GM12878 (cell line): ENCODE data around the gene PAIP2. TPM values are rescaled to one million over a fixed set of nuclear protein-coding genes. Genes with fewer than 3 reads are reported as not detected.
"Not testable (repeated sequence)": the region's sequence is repeated elsewhere in the genome, so short reads cannot be mapped to it uniquely, and the experiment has no call there.

ENCODE experiments used
- ATAC-seq: fragments of 200-7000 bp; cut with Tn5 transposase; 3 replicates; pipeline ENCODE4 v1.9.1; 2020; ENCODE audit warnings: mild to moderate bottlenecking, moderate library complexity
- BruUV-seq: library from RNA; stranded (reverse); fragments of 400-500 nt; replicated peaks from 2 replicates; lab custom pipeline; 2021; lab: Mats Ljungman, UMichigan
- CTCF ChIA-PET: fragments of 300-600 bp; sonication (Branson Sonifier 250); formaldehyde crosslinking; extraction: SDS; loops from one replicate; lab custom pipeline; 2021; ENCODE audit warnings: inconsistent platforms; lab: Yijun Ruan, JAX
- POLR2A ChIA-PET: fragments of 350-600 bp; formaldehyde crosslinking; extraction: SDS; loops from one replicate; lab custom pipeline; 2021; ENCODE audit warnings: inconsistent platforms; lab: Charles Lee
- RAD21 ChIA-PET: fragments of 300-600 bp; sonication (Branson Sonifier 250); formaldehyde crosslinking; loops from one replicate; lab custom pipeline; 2023; ENCODE audit warnings: antibody characterized with exemption; ENCODE audit not compliant: unreplicated experiment; lab: Charles Lee
- SMC1A ChIA-PET: fragments of 300-600 bp; sonication (Branson Sonifier 250); formaldehyde crosslinking; loops from one replicate; lab custom pipeline; 2023; ENCODE audit not compliant: unreplicated experiment, uncharacterized antibody; lab: Charles Lee
- DNase-seq: peaks from one replicate; pipeline ENCODE4 v3.0.0-alpha.2; 2011; ENCODE audit warnings: low read depth, low spot score
- FAIRE-seq: peaks from 3 replicates; lab custom pipeline; 2011; peaks lifted over from hg19 to GRCh38; lab: Jason Lieb, UNC
- H2AFZ ChIP-seq: 2 replicates; pipeline ENCODE4 v1.6.0; 2011; ENCODE audit warnings: low read depth, low read length, control low read depth; ENCODE audit not compliant: control insufficient read depth
- H3K27ac ChIP-seq: 2 replicates; pipeline ENCODE4 v1.5.1; 2011; ENCODE audit warnings: control low read depth; ENCODE audit not compliant: control insufficient read depth, insufficient read depth
- H3K27me3 ChIP-seq, 2 experiments: replicated peaks in 1 of 2; 2 replicates each; pipeline versions ENCODE4 v1.6.0 to v1.6.1; 2011; ENCODE audit warnings: low read length in 1 of 2; ENCODE audit not compliant: control insufficient read depth in 2 of 2, insufficient read depth in 2 of 2
- H3K36me3 ChIP-seq, 2 experiments: 2 replicates each; pipeline ENCODE4 v1.5.1; 2011; ENCODE audit warnings: low read length in 1 of 2; ENCODE audit not compliant: control insufficient read depth in 2 of 2, insufficient read depth in 2 of 2
- H3K4me1 ChIP-seq: 2 replicates; pipeline ENCODE4 v1.6.1; 2011; ENCODE audit warnings: mild to moderate bottlenecking, low read length, moderate library complexity, mixed read lengths; ENCODE audit not compliant: control insufficient read depth, insufficient read depth
- H3K4me2 ChIP-seq: 2 replicates; pipeline ENCODE4 v1.6.0; 2011; ENCODE audit warnings: control low read depth; ENCODE audit not compliant: control insufficient read depth, insufficient read depth
- H3K4me3 ChIP-seq: fragments of 200-600 bp; sonication (generic); 2 replicates; pipeline ENCODE4 v1.5.1; 2016
- H3K79me2 ChIP-seq: 2 replicates; pipeline ENCODE4 v1.6.0; 2011; ENCODE audit warnings: low read length; ENCODE audit not compliant: control insufficient read depth, insufficient read depth
- H3K9ac ChIP-seq: 2 replicates; pipeline ENCODE4 v1.8.0; 2011; ENCODE audit warnings: low read length, control low read depth, mixed read lengths; ENCODE audit not compliant: control insufficient read depth, insufficient read depth
- H3K9me3 ChIP-seq: replicated peaks from 3 replicates; pipeline ENCODE4 v1.5.1; 2011; ENCODE audit warnings: mild to moderate bottlenecking, low read length; ENCODE audit not compliant: control insufficient read depth, insufficient read depth
- H4K20me1 ChIP-seq: 2 replicates; pipeline ENCODE4 v1.6.0; 2011; ENCODE audit not compliant: control insufficient read depth, insufficient read depth
- POLR2AphosphoS5 ChIP-seq: IDR thresholded peaks from 2 replicates; pipeline ENCODE4 v1.6.1; 2011; ENCODE audit warnings: mild to moderate bottlenecking, low read length, inconsistent platforms
- WGBS: methylation state at CpG from one replicate; pipeline ENCODE4 v1.1.6; 2016; ENCODE audit warnings: low lambda C conversion rate; ENCODE audit not compliant: insufficient replicate concordance, insufficient coverage; ENCODE audit errors: missing lambda C conversion rate; 5-methylcytosine and 5-hydroxymethylcytosine counted together
- in situ Hi-C: fragments of 300-500 bp; cut with MboI; formaldehyde crosslinking; loops from 9 replicates; pipeline ENCODE4 v1.14.3; 2018; ENCODE audit warnings: mixed read lengths
- intact Hi-C: fragments of 100-400 bp; cut with micrococcal nuclease; formaldehyde crosslinking; loops from one replicate; pipeline ENCODE4 v1.14.2; 2022; ENCODE audit not compliant: unreplicated experiment
- polyA plus RNA-seq, 11 experiments: library from polyadenylated mRNA; depleted of rRNA in 4 of 11; unstranded in 6 of 11; stranded (reverse) in 5 of 11; fragments of >200 nt; fragmentation: Nextera tagmentation in 4 of 11; fragmentation: Illumina TruSeq in 1 of 11; extraction: Ambion mirVana in 4 of 11; extraction: Trizol in 1 of 11; gene quantifications; 1 replicate in 1 of 11; 2 replicates in 10 of 11; pipeline versions ENCODE4 v1.2.1 to v1.2.3, GENCODE V29; 2011 to 2016; ENCODE audit warnings: inconsistent platforms in 2 of 11, missing spikeins in 2 of 11, low read depth in 1 of 11
- total RNA-seq, 4 experiments: library from RNA; depleted of rRNA in 3 of 4; stranded (reverse); fragments of >200 nt in 3 of 4; fragmentation: Illumina TruSeq in 1 of 4; extraction: Trizol in 1 of 4; gene quantifications; 2 replicates each; pipeline versions ENCODE4 v1.2.1 to v1.2.3, GENCODE V29; 2013 to 2021
- TF ChIP-seq, protein P1 (sequence below): IDR thresholded peaks from 2 replicates; pipeline ENCODE4 v1.6.1; 2011; ENCODE audit warnings: low read depth, mild to moderate bottlenecking, low read length, moderate library complexity, borderline replicate concordance; ENCODE audit errors: extremely low read depth
- TF ChIP-seq, protein P2 (sequence below): fragments of 450-650 bp; IDR thresholded peaks from 2 replicates; pipeline ENCODE4 v1.6.1; 2016; ENCODE audit warnings: mild to moderate bottlenecking

The PAIP2 gene
- total and polyA plus RNA-seq, 10 of the 15 experiments (the other 5 are each of a cell fraction or from before 2014, with no cell fraction given), result 49.9 to 154 (median 102) TPM

- WGBS, result 98% methylated on average over 6 of the region's 9 CpGs
- CTCF ChIA-PET, result interaction anchor here (1.0 to 2.5 kb wide), 4 partner anchors 8 to 59 kb away, joined by 3 to 11 read pairs (median 4); no protein-coding TSS in a partner anchor
- not testable (repeated sequence) for ATAC-seq
Measured at GRCh38 chr5:139310715-139311186, 30.9 kb upstream of the PAIP2 start.

DNA sequence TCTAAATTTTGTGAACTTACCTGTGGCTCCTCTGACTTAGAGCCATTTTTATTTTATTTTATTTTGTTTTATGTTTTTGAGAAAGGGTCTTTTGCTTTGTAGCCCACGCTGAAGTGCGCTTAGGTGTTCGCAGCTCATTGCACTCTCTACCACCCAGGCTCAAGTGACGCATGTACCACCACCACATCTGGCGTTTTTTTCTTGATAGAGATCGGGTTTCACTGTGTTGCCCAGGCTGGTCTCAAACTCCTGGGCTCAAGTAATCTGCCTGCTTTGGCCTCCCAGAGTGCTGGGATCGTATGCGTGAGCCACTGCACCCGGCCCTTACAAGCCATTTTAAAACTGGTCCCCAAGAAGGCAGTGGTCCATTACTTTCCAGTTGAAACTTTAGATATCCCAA, 29.6 kb upstream of the PAIP2 start:
- ChIA-PET POLR2A (interaction anchor here (0.5 to 2.1 kb wide), 6 partner anchors 8 to 119 kb away, joined by 3 to 7 read pairs (median 4); no protein-coding TSS in a partner anchor), RAD21 (interaction anchor here (0.6 to 2.0 kb wide), 2 partner anchors 61 to 104 kb away, joined by 3 to 6 read pairs; no protein-coding TSS in a partner anchor), CTCF (interaction anchor here (0.9 to 2.5 kb wide), 5 partner anchors 9 to 30 kb away, joined by 3 to 11 read pairs (median 4); partner anchors contain the start of gene PAIP2), SMC1A (interaction anchor here (0.8 to 2.6 kb wide), 6 partner anchors 9 to 61 kb away, joined by 3 to 10 read pairs (median 6); no protein-coding TSS in a partner anchor)
- Histone ChIP-seq H3K4me3 (no peak overlapping the region), H3K79me2 (peaks cover 93% of the 10 kb centered on the region), H4K20me1 (peaks cover 6% of the 10 kb centered on the region), H3K9me3 (no peaks in the 10 kb centered on the region), H3K27me3 (no peaks in the 10 kb centered on the region), H3K4me2 (no peak overlapping the region), H2AFZ (no peak overlapping the region), H3K27ac (no peak overlapping the region), H3K4me1 (no peaks in the 10 kb centered on the region), H3K9ac (no peak overlapping the region), H3K36me3 (peaks cover 4 to 13% of the 10 kb centered on the region in 2 experiments)
- intact Hi-C loops (no loop called here), in situ Hi-C loops (no loop called here)
- ATAC-seq (no peak), FAIRE-seq (no peak), DNase-seq (no peak)
- no TSS peak for BruUV-seq
- WGBS, result 87% methylated on average over 9 of the region's 9 CpGs
- TF ChIP-seq, protein P1, sequence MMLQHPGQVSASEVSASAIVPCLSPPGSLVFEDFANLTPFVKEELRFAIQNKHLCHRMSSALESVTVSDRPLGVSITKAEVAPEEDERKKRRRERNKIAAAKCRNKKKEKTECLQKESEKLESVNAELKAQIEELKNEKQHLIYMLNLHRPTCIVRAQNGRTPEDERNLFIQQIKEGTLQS, result no peak
- TF ChIP-seq POLR2AphosphoS5, result 0 out of 2 replicates have a peak, but pooled peaks have one; percentile 31

More at GRCh38 chr5:139310715-139311186, 30.9 kb upstream of the PAIP2 start:
- ChIA-PET RAD21 (interaction anchor here (0.6 to 2.0 kb wide), 2 partner anchors 14 to 60 kb away, joined by 4 to 6 read pairs; no protein-coding TSS in a partner anchor), SMC1A (interaction anchor here (0.6 to 7.6 kb wide), 4 partner anchors 8 to 15 kb away, joined by 3 to 54 read pairs (median 4); partner anchors contain the start of gene MATR3), POLR2A (interaction anchor here (0.6 kb wide), 1 partner anchor 734 kb away, joined by 3 read pairs; no protein-coding TSS in a partner anchor)
- TF ChIP-seq, protein P2, sequence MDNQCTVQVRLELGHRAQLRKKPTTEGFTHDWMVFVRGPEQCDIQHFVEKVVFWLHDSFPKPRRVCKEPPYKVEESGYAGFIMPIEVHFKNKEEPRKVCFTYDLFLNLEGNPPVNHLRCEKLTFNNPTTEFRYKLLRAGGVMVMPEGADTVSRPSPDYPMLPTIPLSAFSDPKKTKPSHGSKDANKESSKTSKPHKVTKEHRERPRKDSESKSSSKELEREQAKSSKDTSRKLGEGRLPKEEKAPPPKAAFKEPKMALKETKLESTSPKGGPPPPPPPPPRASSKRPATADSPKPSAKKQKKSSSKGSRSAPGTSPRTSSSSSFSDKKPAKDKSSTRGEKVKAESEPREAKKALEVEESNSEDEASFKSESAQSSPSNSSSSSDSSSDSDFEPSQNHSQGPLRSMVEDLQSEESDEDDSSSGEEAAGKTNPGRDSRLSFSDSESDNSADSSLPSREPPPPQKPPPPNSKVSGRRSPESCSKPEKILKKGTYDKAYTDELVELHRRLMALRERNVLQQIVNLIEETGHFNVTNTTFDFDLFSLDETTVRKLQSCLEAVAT, result 0 out of 2 replicates have a peak, but pooled peaks have one; percentile 24
- H3K9me3 ChIP-seq, H3K36me3 ChIP-seq, H3K4me2 ChIP-seq, H3K4me3 ChIP-seq, H2AFZ ChIP-seq, H3K27ac ChIP-seq, H3K27me3 ChIP-seq, H3K9ac ChIP-seq, DNase-seq, BruUV-seq, intact Hi-C loops, H4K20me1 ChIP-seq, FAIRE-seq, in situ Hi-C loops, H3K4me1 ChIP-seq: not testable (repeated sequence)
- H3K79me2 ChIP-seq, result peaks cover 99% of the 10 kb centered on the region
